ACC112 (cell line): Measurements from ENCODE around the gene DNAH7.

ENCODE experiments used
- H2AFZ ChIP-seq: fragments of 200-600 bp; sonication (generic); one replicate; pipeline ENCODE4 v1.6.0; 2017; ENCODE audit warnings: antibody characterized with exemption, low read length; ENCODE audit not compliant: unreplicated experiment
- H3K27ac ChIP-seq: fragments of 200-600 bp; sonication (generic); 2 replicates; pipeline ENCODE4 v1.5.1; 2014; ENCODE audit warnings: low read depth, mild to moderate bottlenecking, antibody characterized with exemption, low read length, moderate library complexity
- H3K27me3 ChIP-seq: fragments of 200-600 bp; sonication (generic); 2 replicates; pipeline ENCODE4 v1.6.1; 2014; ENCODE audit warnings: mild to moderate bottlenecking, antibody characterized with exemption, low read length, moderate library complexity, mixed read lengths; ENCODE audit not compliant: insufficient read depth
- H3K36me3 ChIP-seq: fragments of 200-600 bp; sonication (generic); 2 replicates; pipeline ENCODE4 v1.6.1; 2016; ENCODE audit warnings: mild to moderate bottlenecking, antibody characterized with exemption, low read length, moderate library complexity, mixed read lengths; ENCODE audit not compliant: insufficient read depth
- H3K4me1 ChIP-seq: fragments of 200-600 bp; sonication (generic); one replicate; pipeline ENCODE4 v1.6.1; 2016; ENCODE audit warnings: low read length, mixed read lengths; ENCODE audit not compliant: insufficient read depth, unreplicated experiment, control insufficient read depth
- H3K4me3 ChIP-seq: fragments of 200-600 bp; sonication (generic); 2 replicates; pipeline ENCODE4 v1.5.1; 2014; ENCODE audit warnings: mild to moderate bottlenecking, low read depth, low read length
- H3K79me2 ChIP-seq: fragments of 200-600 bp; sonication (generic); one replicate; pipeline ENCODE4 v1.6.0; 2016; ENCODE audit warnings: low read length; ENCODE audit not compliant: control insufficient read depth, unreplicated experiment, insufficient read depth

DNAH7 gene

GRCh38 chr2:195733831-195734230, 334.8 kb downstream of the DNAH7 start:
- Histone ChIP-seq H3K27me3 (no peaks in the 10 kb centered on the region), H2AFZ (no peak overlapping the region), H3K36me3 (no peaks in the 10 kb centered on the region), H3K4me3 (no peak overlapping the region), H3K4me1 (peaks cover 20% of the 10 kb centered on the region), H3K27ac (no peak overlapping the region), H3K79me2 (no peaks in the 10 kb centered on the region)

GRCh38 chr2:195732574-195732973, 336.1 kb downstream of the DNAH7 start:
- H3K4me1 ChIP-seq: peaks cover 15% of the 10 kb centered on the region
- H2AFZ ChIP-seq: no peak overlapping the region
- H3K36me3 ChIP-seq: no peaks in the 10 kb centered on the region
- H3K27ac ChIP-seq: no peak overlapping the region
- H3K4me3 ChIP-seq: no peak overlapping the region
- H3K27me3 ChIP-seq: no peaks in the 10 kb centered on the region
- no peaks in the 10 kb centered on the region for H3K79me2 ChIP-seq

- Histone ChIP-seq H3K27me3 (no peaks in the 10 kb centered on the region), H3K4me3 (no peak overlapping the region), H2AFZ (no peak overlapping the region), H3K79me2 (no peaks in the 10 kb centered on the region), H3K4me1 (peaks cover 9% of the 10 kb centered on the region), H3K36me3 (no peaks in the 10 kb centered on the region), H3K27ac (no peak overlapping the region)
These were observed 337.7 kb downstream of the DNAH7 start for GRCh38 chr2:195730912-195731311.

- Histone ChIP-seq H3K27me3 (no peaks in the 10 kb centered on the region), H3K4me3 (no peak overlapping the region), H3K27ac (no peak overlapping the region), H3K4me1 (no peaks in the 10 kb centered on the region), H3K79me2 (no peaks in the 10 kb centered on the region), H2AFZ (no peak overlapping the region), H3K36me3 (no peaks in the 10 kb centered on the region)
These were observed 341.5 kb downstream of the DNAH7 start for GRCh38 chr2:195727106-195727505.

GRCh38 chr2:195722075-195722474, 346.6 kb downstream of the DNAH7 start:
- Histone ChIP-seq H3K27me3 (no peaks in the 10 kb centered on the region), H2AFZ (no peak overlapping the region), H3K36me3 (no peaks in the 10 kb centered on the region), H3K4me1 (no peaks in the 10 kb centered on the region), H3K79me2 (no peaks in the 10 kb centered on the region), H3K4me3 (no peak overlapping the region), H3K27ac (no peak overlapping the region)

GRCh38 chr2:195721042-195721441, 347.6 kb downstream of the DNAH7 start:
- Histone ChIP-seq H3K79me2 (no peaks in the 10 kb centered on the region), H3K27ac (no peak overlapping the region), H2AFZ (no peak overlapping the region), H3K4me1 (no peaks in the 10 kb centered on the region), H3K36me3 (no peaks in the 10 kb centered on the region), H3K27me3 (no peaks in the 10 kb centered on the region), H3K4me3 (no peak overlapping the region)

DNA sequence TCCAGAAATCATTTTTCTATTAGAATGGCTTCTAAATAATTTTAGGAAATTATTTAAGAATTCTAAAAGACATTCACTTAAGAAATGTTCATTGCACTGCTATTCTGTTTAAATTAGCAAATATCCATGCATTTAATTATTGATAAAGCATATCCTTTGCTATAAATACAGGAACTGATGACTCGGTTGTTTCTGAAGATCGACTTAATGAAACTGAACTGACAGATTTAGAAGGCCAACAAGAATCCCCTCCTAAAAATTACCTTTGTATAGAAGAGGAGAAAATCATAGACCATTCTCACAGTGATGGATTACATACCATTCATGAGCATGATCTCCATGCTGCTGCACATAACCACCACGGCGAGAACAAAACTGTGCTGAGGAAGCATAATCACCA, 352.2 kb downstream of the DNAH7 start:
- Histone ChIP-seq H3K27me3 (no peaks in the 10 kb centered on the region), H3K79me2 (no peaks in the 10 kb centered on the region), H3K4me3 (no peak overlapping the region), H2AFZ (no peak overlapping the region), H3K4me1 (no peaks in the 10 kb centered on the region), H3K36me3 (no peaks in the 10 kb centered on the region), H3K27ac (no peak overlapping the region)

GRCh38 chr2:195711478-195711877, 357.2 kb downstream of the DNAH7 start:
- Histone ChIP-seq H3K36me3 (no peaks in the 10 kb centered on the region; the same call in 1 of the 2 replicates), H3K27ac (no peak overlapping the region), H2AFZ (no peak overlapping the region), H3K4me1 (peaks cover 11% of the 10 kb centered on the region), H3K27me3 (no peaks in the 10 kb centered on the region), H3K4me3 (no peak overlapping the region), H3K79me2 (no peaks in the 10 kb centered on the region)

DNA sequence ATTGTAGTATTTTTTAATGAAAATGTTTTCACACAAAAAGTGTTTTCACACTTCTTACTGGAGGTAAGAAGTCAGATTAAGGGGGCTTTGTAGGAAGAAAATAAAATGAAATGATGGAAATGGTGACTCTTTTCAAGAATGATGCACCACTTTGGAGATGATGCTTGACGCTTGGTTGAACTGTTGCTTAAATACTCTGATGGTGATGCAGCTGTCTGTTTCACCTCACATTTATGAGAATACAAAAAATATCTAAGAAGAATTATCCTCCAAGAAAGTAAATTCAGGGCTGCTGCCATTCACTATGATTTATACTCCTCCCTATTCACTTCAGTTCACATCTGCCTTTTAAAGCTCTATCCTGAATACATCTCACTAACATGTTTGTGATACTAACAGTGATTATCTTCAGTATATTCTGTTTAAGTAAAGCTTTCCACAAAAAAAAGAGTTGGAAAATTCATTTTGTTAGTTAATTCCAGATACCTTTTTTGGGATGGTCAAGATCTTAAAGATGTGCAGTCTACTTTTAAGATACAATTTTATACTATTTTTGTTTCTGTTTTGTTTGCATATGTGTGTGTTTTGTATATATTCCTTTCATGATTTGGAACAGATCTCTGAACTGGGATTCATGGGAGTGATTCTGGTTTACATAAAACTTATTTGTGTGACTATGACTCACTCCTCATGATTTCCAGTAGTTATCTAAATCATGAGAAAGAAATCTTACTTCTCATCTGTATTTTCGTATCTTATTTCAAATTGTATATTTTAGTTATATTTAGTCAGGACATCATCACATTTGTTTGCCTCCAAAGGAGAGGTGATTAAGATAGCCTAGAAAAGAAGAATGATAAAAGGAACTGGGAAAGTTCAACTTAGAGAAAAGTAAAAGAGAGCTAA, 358.5 kb downstream of the DNAH7 start:
- no peak overlapping the region for H3K4me3 ChIP-seq
- no peak overlapping the region for H2AFZ ChIP-seq
- no peaks in the 10 kb centered on the region; the same call in 1 of the 2 replicates for H3K36me3 ChIP-seq
- H3K27me3 ChIP-seq: no peaks in the 10 kb centered on the region
- H3K27ac ChIP-seq: 0 out of 2 replicates have a peak overlapping the region, but pooled peaks have one; percentile 22
- no peaks in the 10 kb centered on the region for H3K79me2 ChIP-seq
- peaks cover 18% of the 10 kb centered on the region for H3K4me1 ChIP-seq

DNA sequence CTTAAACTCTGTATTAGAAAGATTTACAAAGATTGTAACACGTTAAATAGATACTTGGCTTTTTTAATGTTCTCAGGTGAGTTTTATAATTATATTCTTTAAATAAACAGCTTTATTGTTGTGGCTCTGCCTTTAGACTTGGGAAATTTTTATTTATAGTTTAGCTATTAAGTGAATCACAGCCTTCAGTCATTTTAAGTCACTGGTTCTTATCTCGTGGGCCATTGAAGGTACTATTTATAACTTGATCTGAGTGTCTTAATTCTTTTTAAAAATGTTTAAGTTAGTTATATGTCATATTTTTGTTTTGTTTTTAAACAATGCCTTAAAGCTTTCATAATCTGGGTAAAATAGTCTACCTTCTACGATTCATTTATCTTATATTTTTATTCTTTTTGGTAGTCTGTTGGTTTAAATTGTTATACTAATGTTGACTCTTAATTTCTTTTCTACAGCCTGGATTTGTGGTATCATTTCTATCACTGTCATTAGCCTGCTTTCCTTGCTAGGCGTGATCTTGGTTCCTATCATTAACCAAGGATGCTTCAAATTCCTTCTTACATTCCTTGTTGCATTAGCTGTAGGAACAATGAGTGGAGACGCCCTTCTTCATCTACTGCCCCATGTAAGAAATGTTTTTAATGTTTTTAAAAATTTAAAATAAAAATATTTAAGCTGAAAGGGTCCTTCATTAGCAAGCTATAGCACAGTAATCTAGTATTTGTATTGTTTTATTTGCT, 362.3 kb downstream of the DNAH7 start:
- H3K4me1 ChIP-seq: peaks cover 18% of the 10 kb centered on the region
- no peak overlapping the region; the same call in 1 of the 2 replicates for H3K27ac ChIP-seq
- no peaks in the 10 kb centered on the region for H3K79me2 ChIP-seq
- H2AFZ ChIP-seq: no peak overlapping the region
- no peaks in the 10 kb centered on the region; the same call in 1 of the 2 replicates for H3K36me3 ChIP-seq
- no peak overlapping the region for H3K4me3 ChIP-seq
- no peaks in the 10 kb centered on the region for H3K27me3 ChIP-seq
